Measurements from ENCODE around the gene RAB26.
"Not testable (repeated sequence)": the region's sequence is repeated elsewhere in the genome, so short reads cannot be mapped to it uniquely, and the experiment has no call there.

The RAB26 gene

DNA sequence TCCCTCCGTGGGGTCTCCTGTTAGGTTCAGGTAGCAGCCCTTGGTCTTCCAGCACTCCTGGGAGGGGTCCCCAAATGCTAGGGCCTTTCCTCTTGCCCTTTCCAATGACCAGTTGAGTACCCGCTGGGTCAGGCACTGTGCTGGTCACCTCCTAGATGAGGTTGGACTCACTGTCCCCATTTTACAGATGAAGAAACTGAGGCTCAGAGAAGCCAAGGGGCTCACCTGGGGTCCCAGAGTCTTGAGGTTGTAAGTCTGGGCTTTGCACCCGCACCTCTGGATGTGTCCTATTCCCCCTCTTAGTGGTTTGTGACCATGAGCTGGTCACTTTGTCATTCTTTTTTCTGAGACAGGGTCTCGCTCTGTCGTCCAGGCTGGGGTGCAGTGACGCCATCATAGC is 49.3 kb downstream of the RAB26 start:
- H3K4me1 ChIP-seq, result peaks cover 7% of the 10 kb centered on the region
- no peak overlapping the region for H3K9ac ChIP-seq
- H3K4me3 ChIP-seq (ENCODE audit: low read depth, low read length), result no peak overlapping the region
- TF ChIP-seq, protein P1, sequence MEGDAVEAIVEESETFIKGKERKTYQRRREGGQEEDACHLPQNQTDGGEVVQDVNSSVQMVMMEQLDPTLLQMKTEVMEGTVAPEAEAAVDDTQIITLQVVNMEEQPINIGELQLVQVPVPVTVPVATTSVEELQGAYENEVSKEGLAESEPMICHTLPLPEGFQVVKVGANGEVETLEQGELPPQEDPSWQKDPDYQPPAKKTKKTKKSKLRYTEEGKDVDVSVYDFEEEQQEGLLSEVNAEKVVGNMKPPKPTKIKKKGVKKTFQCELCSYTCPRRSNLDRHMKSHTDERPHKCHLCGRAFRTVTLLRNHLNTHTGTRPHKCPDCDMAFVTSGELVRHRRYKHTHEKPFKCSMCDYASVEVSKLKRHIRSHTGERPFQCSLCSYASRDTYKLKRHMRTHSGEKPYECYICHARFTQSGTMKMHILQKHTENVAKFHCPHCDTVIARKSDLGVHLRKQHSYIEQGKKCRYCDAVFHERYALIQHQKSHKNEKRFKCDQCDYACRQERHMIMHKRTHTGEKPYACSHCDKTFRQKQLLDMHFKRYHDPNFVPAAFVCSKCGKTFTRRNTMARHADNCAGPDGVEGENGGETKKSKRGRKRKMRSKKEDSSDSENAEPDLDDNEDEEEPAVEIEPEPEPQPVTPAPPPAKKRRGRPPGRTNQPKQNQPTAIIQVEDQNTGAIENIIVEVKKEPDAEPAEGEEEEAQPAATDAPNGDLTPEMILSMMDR (IDR thresholded peaks at IDR 0.05), result no peak
- H2AFZ ChIP-seq, result no peak overlapping the region
- H3K27me3 ChIP-seq (ENCODE audit: control insufficient read depth, insufficient read depth, low read length), result no peaks in the 10 kb centered on the region
- H3K4me2 ChIP-seq (ENCODE audit: low read length), result no peak overlapping the region
- H3K36me3 ChIP-seq (ENCODE audit: control insufficient read depth, insufficient read depth, low read length), result no peaks in the 10 kb centered on the region
- H3K79me2 ChIP-seq, result peaks cover 2% of the 10 kb centered on the region
- H3K9me3 ChIP-seq (ENCODE audit: control insufficient read depth, low read length), result no peaks in the 10 kb centered on the region
- no peak overlapping the region for H3K27ac ChIP-seq

DNA sequence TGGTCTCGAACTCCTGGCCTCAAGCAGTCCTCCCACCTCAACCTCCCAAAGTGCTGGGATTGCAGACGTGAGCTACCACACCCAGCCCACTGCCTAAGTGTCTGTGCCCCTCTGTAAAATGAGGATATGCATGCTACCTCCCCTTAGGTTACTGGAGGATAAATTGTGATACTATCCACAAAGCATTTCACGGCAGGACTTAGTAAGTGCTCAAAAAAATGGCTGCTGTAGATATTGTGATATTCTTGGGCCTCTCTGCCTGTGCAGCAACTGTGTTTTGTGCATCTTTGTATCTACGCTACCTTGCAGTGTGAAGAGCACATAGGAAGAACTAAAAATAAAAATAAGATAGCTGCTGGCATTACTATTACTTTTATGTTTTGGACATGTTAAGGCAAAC is 49.9 kb downstream of the RAB26 start:
- peaks cover 7% of the 10 kb centered on the region for H3K4me1 ChIP-seq
- no peaks in the 10 kb centered on the region for H3K36me3 ChIP-seq (ENCODE audit: control insufficient read depth, insufficient read depth, low read length)
- H3K27ac ChIP-seq, result no peak overlapping the region
- no peaks in the 10 kb centered on the region for H3K27me3 ChIP-seq (ENCODE audit: control insufficient read depth, insufficient read depth, low read length)
- H2AFZ ChIP-seq, result no peak overlapping the region
- peaks cover 2% of the 10 kb centered on the region for H3K79me2 ChIP-seq
- TF ChIP-seq, protein P1 (IDR thresholded peaks at IDR 0.05), result no peak
- no peak overlapping the region for H3K9ac ChIP-seq
- H3K4me2 ChIP-seq (ENCODE audit: low read length), result no peak overlapping the region
- no peak overlapping the region for H3K4me3 ChIP-seq (ENCODE audit: low read depth, low read length)
- no peaks in the 10 kb centered on the region for H3K9me3 ChIP-seq (ENCODE audit: control insufficient read depth, low read length)

DNA sequence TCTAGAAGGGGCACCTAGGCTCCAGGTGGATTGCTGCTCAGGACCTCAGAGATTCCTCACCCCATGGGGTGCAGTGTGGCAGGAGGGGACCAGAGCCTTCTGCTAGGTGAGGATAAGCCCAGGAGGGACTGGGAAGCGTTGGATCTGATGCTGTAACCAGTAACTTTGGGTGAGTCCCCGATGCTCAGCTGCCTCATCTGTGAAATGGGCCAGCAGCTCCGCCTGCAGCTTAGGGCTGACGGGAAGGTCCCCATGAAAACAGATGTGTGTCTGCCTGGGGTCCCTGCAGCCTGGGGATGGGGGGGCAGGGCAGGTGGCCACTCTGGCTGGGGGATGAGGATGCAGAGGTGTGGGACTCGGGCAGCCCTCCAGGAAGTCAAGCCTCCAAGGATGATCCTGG is 50.7 kb downstream of the RAB26 start:
- Histone ChIP-seq H3K27me3 (ENCODE audit: control insufficient read depth, insufficient read depth, low read length) (no peaks in the 10 kb centered on the region), H3K4me3 (ENCODE audit: low read depth, low read length) (no peak overlapping the region), H3K4me1 (peaks cover 7% of the 10 kb centered on the region), H3K36me3 (ENCODE audit: control insufficient read depth, insufficient read depth, low read length) (no peaks in the 10 kb centered on the region), H2AFZ (no peak overlapping the region), H3K4me2 (ENCODE audit: low read length) (no peak overlapping the region), H3K9ac (no peak overlapping the region), H3K27ac (no peak overlapping the region), H3K9me3 (ENCODE audit: control insufficient read depth, low read length) (no peaks in the 10 kb centered on the region), H3K79me2 (peaks cover 2% of the 10 kb centered on the region)
- TF ChIP-seq, protein P1 (IDR thresholded peaks at IDR 0.05), result no peak

DNA sequence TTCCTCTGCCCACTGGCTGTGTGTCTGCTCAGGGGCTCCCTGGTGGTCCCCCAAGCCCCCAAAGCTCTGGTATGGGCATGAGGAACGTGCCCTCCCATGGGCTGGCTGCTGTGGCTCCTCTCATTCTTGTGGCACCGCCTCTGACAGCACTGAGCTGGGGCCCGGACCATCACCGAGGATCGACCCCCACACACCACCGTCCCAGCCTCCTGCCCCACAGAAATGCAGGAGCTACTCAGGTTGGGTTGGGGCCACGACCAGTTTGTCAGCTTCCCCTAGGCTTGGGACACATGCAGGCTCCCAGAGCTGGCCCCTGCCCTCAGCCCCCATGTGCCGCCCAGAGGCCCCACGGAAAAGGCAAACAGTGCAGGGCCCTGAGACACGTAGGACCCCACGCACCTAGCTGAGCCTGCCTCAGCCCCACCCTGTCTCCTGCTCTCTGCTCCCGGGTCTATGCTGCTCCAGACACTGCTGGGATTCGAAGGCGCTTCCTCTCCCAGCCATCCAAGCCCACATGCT is 51.3 kb downstream of the RAB26 start:
- no peaks in the 10 kb centered on the region for H3K27me3 ChIP-seq (ENCODE audit: control insufficient read depth, insufficient read depth, low read length)
- TF ChIP-seq, protein P1 (IDR thresholded peaks at IDR 0.05), result no peak
- H3K36me3 ChIP-seq (ENCODE audit: control insufficient read depth, insufficient read depth, low read length), result no peaks in the 10 kb centered on the region
- H3K4me1 ChIP-seq, result peaks cover 9% of the 10 kb centered on the region
- H3K79me2 ChIP-seq, result peaks cover 1% of the 10 kb centered on the region
- no peak overlapping the region for H3K4me2 ChIP-seq (ENCODE audit: low read length)
- no peak overlapping the region for H3K9ac ChIP-seq
- H3K4me3 ChIP-seq (ENCODE audit: low read depth, low read length), result no peak overlapping the region
- no peaks in the 10 kb centered on the region for H3K9me3 ChIP-seq (ENCODE audit: control insufficient read depth, low read length)
- H2AFZ ChIP-seq, result no peak overlapping the region
- H3K27ac ChIP-seq, result no peak overlapping the region

DNA sequence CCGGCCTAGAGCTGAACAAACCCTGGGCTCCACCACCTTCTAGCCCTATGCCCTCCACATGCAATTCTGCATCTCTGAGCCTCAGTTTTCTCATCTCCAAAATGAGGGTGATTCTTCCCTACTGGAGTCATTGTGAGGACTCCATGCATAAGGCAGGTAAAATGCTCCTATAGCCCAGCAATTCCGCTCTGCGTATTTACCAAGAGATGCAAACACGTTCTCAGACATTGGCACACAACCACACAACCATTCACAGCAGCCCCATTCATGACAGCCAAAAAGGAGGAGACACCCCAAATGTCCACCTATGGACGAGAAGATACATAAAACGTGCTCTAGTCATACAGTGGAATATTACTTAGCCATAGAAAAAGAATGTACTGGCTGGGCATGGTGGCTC is 51.9 kb downstream of the RAB26 start:
- no peak overlapping the region for H2AFZ ChIP-seq
- no peaks in the 10 kb centered on the region for H3K9me3 ChIP-seq (ENCODE audit: control insufficient read depth, low read length)
- TF ChIP-seq, protein P1 (IDR thresholded peaks at IDR 0.05), result no peak
- H3K79me2 ChIP-seq, result no peaks in the 10 kb centered on the region
- no peaks in the 10 kb centered on the region for H3K36me3 ChIP-seq (ENCODE audit: control insufficient read depth, insufficient read depth, low read length)
- H3K9ac ChIP-seq, result no peak overlapping the region
- H3K27me3 ChIP-seq (ENCODE audit: control insufficient read depth, insufficient read depth, low read length), result no peaks in the 10 kb centered on the region
- no peak overlapping the region for H3K4me2 ChIP-seq (ENCODE audit: low read length)
- H3K4me1 ChIP-seq, result peaks cover 5% of the 10 kb centered on the region
- H3K4me3 ChIP-seq (ENCODE audit: low read depth, low read length), result no peak overlapping the region
- no peak overlapping the region for H3K27ac ChIP-seq

DNA sequence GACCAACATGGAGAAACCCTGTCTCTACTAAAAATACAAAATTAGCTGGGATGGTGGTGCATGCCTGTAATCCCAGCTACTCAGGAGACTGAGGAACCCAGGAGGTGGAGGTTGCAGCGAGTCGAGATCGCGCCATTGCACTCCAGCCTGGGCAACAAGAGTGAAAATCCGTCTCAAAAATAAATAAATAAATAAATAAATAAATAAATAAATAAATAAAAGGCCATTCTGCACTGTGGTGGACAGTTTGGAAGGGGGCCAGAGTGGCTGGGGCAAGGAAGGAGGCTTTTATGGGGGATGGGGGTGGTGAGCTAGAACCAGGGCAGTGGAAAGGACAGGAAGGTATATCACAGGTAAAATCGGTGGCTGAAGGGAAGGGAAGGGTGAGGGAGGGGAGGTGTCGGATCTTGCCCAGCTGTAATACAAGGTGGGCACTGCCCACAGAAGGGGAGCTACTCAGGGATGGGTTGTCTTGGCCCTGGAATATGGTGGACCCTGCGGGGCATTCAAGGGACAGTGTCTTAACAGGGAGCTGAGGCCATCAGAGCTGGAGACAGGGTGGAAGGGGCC is 54.8 kb downstream of the RAB26 start:
- not testable (repeated sequence) for H3K27ac ChIP-seq; H3K4me3 ChIP-seq (ENCODE audit: low read depth, low read length); H3K4me1 ChIP-seq; H3K9me3 ChIP-seq (ENCODE audit: control insufficient read depth, low read length); H2AFZ ChIP-seq; H3K9ac ChIP-seq; H3K27me3 ChIP-seq (ENCODE audit: control insufficient read depth, insufficient read depth, low read length); H3K79me2 ChIP-seq; H3K4me2 ChIP-seq (ENCODE audit: low read length); H3K36me3 ChIP-seq (ENCODE audit: control insufficient read depth, insufficient read depth, low read length)

Data from parathyroid adenoma (tissue), 2 donors.